ENCODE results near the gene CSNK2B. TPM values are rescaled to one million over a fixed set of nuclear protein-coding genes. Genes with fewer than 3 reads are reported as not detected.

CSNK2B gene
- total and polyA plus RNA-seq, 10 of the 15 experiments (the other 5 are each of a cell fraction or from before 2014, with no cell fraction given) = 56.3 to 405 (median 286) TPM

DNA sequence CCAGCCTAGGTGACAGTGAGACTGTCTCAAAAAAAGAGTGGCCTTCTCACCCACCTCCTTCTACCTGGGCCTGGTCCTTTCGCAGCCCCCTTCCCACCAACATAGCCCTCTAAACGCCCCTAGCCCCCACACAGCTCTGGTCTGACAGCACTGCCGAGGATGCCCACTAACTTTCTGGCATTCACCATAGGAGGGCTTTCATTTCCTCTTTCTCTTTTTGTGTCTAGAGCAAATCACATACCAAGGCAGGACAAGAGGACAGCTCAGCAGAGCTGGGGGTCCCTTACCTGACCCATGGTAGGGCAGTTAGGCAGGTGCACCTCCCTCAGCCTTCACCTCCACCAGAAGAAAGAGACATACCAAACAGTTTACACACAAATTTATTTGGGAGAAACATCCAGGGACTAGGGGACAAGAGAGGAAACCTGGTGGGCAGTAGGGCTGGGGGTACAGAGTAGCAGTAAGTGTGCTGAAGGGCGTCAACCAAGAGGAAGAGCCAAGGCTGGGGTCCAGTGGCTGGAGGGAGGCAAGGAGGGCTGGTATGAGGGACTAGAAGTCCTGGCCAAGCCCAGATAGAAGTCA, 10.5 kb downstream of the CSNK2B start:
- H4K20me1 ChIP-seq (ENCODE audit: control insufficient read depth, insufficient read depth) = no peaks in the 10 kb centered on the region

DNA sequence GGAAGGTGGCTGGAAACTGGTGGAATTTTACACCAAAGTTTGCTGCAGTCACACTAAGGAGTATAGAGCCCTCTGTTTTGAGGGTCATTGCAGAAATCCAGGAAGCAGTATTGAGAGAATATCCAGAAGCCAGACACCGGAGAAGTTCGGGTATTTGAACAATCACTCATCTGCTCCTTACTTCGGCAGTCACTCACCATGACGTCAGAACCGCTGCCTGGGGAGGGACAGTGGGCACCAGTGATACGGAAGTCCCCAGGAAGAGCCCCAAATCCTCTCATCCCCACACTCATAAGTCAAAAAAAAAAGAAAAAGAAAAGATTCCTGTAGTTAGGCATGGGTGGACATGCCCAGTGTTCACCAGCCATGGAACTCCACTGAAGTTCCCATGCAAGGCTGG, 11.0 kb downstream of the CSNK2B start:
- FAIRE-seq = no peak
- intact Hi-C loops (cut with micrococcal nuclease; ENCODE audit: unreplicated experiment) = no loop called here
- TF ChIP-seq NR2F1 (conservative IDR thresholded peaks at IDR 0.05) (no peak), BCL11A (IDR thresholded peaks at IDR 0.05; ENCODE audit: low read depth, low read length) (no peak), POLR2AphosphoS5 (IDR thresholded peaks at IDR 0.05; ENCODE audit: low read length) (no peak), HSF1 (IDR thresholded peaks at IDR 0.05; ENCODE audit: low read depth, low read length) (no peak), IRF4 (IDR thresholded peaks at IDR 0.05; ENCODE audit: low read depth, low read length) (no peak), BRCA1 (IDR thresholded peaks at IDR 0.05; ENCODE audit: low read depth, low read length) (no peak)
- TF ChIP-seq, protein P1, sequence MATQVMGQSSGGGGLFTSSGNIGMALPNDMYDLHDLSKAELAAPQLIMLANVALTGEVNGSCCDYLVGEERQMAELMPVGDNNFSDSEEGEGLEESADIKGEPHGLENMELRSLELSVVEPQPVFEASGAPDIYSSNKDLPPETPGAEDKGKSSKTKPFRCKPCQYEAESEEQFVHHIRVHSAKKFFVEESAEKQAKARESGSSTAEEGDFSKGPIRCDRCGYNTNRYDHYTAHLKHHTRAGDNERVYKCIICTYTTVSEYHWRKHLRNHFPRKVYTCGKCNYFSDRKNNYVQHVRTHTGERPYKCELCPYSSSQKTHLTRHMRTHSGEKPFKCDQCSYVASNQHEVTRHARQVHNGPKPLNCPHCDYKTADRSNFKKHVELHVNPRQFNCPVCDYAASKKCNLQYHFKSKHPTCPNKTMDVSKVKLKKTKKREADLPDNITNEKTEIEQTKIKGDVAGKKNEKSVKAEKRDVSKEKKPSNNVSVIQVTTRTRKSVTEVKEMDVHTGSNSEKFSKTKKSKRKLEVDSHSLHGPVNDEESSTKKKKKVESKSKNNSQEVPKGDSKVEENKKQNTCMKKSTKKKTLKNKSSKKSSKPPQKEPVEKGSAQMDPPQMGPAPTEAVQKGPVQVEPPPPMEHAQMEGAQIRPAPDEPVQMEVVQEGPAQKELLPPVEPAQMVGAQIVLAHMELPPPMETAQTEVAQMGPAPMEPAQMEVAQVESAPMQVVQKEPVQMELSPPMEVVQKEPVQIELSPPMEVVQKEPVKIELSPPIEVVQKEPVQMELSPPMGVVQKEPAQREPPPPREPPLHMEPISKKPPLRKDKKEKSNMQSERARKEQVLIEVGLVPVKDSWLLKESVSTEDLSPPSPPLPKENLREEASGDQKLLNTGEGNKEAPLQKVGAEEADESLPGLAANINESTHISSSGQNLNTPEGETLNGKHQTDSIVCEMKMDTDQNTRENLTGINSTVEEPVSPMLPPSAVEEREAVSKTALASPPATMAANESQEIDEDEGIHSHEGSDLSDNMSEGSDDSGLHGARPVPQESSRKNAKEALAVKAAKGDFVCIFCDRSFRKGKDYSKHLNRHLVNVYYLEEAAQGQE (IDR thresholded peaks at IDR 0.05; ENCODE audit: low read depth, low read length) = no peak

More for the DNA sequence above, 10.5 kb downstream of the CSNK2B start:
- H3K79me2 ChIP-seq (ENCODE audit: control insufficient read depth, insufficient read depth, low read length) = no peaks in the 10 kb centered on the region
- TF ChIP-seq EGR1 (IDR thresholded peaks at IDR 0.05; ENCODE audit: borderline replicate concordance in 1 of 2, low read depth in 2 of 2, low read length in 2 of 2) = no peak
- TF ChIP-seq MYB (IDR thresholded peaks at IDR 0.05; ENCODE audit: borderline replicate concordance, low read depth, low read length) = no peak
- no peak for TF ChIP-seq CREM (IDR thresholded peaks at IDR 0.05; ENCODE audit: low read depth)
- peak; percentile 85 for TF ChIP-seq SPI1 (IDR thresholded peaks at IDR 0.05; ENCODE audit: borderline replicate concordance, insufficient read depth, low read depth, low read length)
- no peak for TF ChIP-seq MEF2B (IDR thresholded peaks at IDR 0.05; ENCODE audit: partially characterized antibody, poor library complexity, severe bottlenecking)
- no peak for TF ChIP-seq BMI1 (IDR thresholded peaks at IDR 0.05; ENCODE audit: borderline replicate concordance)
- TF ChIP-seq, protein P2, sequence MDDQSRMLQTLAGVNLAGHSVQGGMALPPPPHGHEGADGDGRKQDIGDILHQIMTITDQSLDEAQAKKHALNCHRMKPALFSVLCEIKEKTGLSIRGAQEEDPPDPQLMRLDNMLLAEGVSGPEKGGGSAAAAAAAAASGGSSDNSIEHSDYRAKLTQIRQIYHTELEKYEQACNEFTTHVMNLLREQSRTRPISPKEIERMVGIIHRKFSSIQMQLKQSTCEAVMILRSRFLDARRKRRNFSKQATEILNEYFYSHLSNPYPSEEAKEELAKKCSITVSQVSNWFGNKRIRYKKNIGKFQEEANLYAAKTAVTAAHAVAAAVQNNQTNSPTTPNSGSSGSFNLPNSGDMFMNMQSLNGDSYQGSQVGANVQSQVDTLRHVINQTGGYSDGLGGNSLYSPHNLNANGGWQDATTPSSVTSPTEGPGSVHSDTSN (IDR thresholded peaks at IDR 0.05; ENCODE audit: insufficient replicate concordance, low read depth, low read length) = no peak
- in situ Hi-C loops (cut with MboI) (no loop called here), intact Hi-C loops (cut with micrococcal nuclease; ENCODE audit: unreplicated experiment) (no loop called here)
- H3K9ac ChIP-seq (ENCODE audit: control insufficient read depth, insufficient read depth, low read length) = no peak overlapping the region; the same call in 1 of the 2 replicates
- H2AFZ ChIP-seq (ENCODE audit: control insufficient read depth, low read depth, low read length) = no peak overlapping the region
- peaks cover 6% of the 10 kb centered on the region for H3K4me1 ChIP-seq (ENCODE audit: control insufficient read depth, insufficient read depth, low read length)
- ATAC-seq (peak; percentile 58), FAIRE-seq (no peak), DNase-seq (ENCODE audit: low read depth, low spot score) (no peak)
- H3K27me3 ChIP-seq (replicated peaks in 1 of 2; ENCODE audit: control insufficient read depth in 2 of 2, insufficient read depth in 2 of 2, low read length in 1 of 2) = no peaks in the 10 kb centered on the region
- no peak overlapping the region for H3K4me3 ChIP-seq
- POLR2A ChIA-PET = no interaction called here
- RAD21 ChIA-PET (ENCODE audit: unreplicated experiment) = no interaction called here
- H3K36me3 ChIP-seq (ENCODE audit: control insufficient read depth in 2 of 2, insufficient read depth in 2 of 2, low read length in 1 of 2) = peaks cover 4 to 10% of the 10 kb centered on the region in 2 experiments
- SMC1A ChIA-PET (ENCODE audit: uncharacterized antibody, unreplicated experiment) = interaction anchor here (0.6 to 1.5 kb wide), 2 partner anchors 10 to 385 kb away, joined by 3 read pairs; no protein-coding TSS in a partner anchor
- no peak overlapping the region for H3K4me2 ChIP-seq (ENCODE audit: control insufficient read depth, insufficient read depth)
- no peaks in the 10 kb centered on the region for H3K9me3 ChIP-seq (replicated peaks; ENCODE audit: control insufficient read depth, insufficient read depth, low read length)
- H3K27ac ChIP-seq (ENCODE audit: control insufficient read depth, insufficient read depth) = no peak overlapping the region
- no TSS peak for BruUV-seq (replicated peaks)
- 11% methylated on average over 4 of the region's 4 CpGs for WGBS (ENCODE audit: insufficient coverage, insufficient replicate concordance, low lambda C conversion rate, missing lambda C conversion rate)
- CTCF ChIA-PET = interaction anchor here (1.7 kb wide), 1 partner anchor 13 kb away, joined by 4 read pairs; no protein-coding TSS in a partner anchor

More for the DNA sequence above, 11.0 kb downstream of the CSNK2B start:
- Histone ChIP-seq H2AFZ (ENCODE audit: control insufficient read depth, low read depth, low read length) (no peak overlapping the region), H3K4me1 (ENCODE audit: control insufficient read depth, insufficient read depth, low read length) (peaks cover 6% of the 10 kb centered on the region), H3K9me3 (replicated peaks; ENCODE audit: control insufficient read depth, insufficient read depth, low read length) (no peaks in the 10 kb centered on the region), H3K27me3 (replicated peaks in 1 of 2; ENCODE audit: control insufficient read depth in 2 of 2, insufficient read depth in 2 of 2, low read length in 1 of 2) (no peaks in the 10 kb centered on the region), H3K9ac (ENCODE audit: control insufficient read depth, insufficient read depth, low read length) (no peak overlapping the region), H3K36me3 (ENCODE audit: control insufficient read depth in 2 of 2, insufficient read depth in 2 of 2, low read length in 1 of 2) (peaks cover 2 to 8% of the 10 kb centered on the region in 2 experiments), H3K4me2 (ENCODE audit: control insufficient read depth, insufficient read depth) (no peak overlapping the region), H3K27ac (ENCODE audit: control insufficient read depth, insufficient read depth) (no peak overlapping the region), H3K79me2 (ENCODE audit: control insufficient read depth, insufficient read depth, low read length) (no peaks in the 10 kb centered on the region), H4K20me1 (ENCODE audit: control insufficient read depth, insufficient read depth) (no peaks in the 10 kb centered on the region), H3K4me3 (no peak overlapping the region)
- DNase-seq (ENCODE audit: low read depth, low spot score) (no peak), ATAC-seq (no peak)
- ChIA-PET SMC1A (ENCODE audit: uncharacterized antibody, unreplicated experiment) (interaction anchor here (0.6 to 1.5 kb wide), 3 partner anchors 10 to 385 kb away, joined by 3 read pairs; no protein-coding TSS in a partner anchor), RAD21 (ENCODE audit: unreplicated experiment) (no interaction called here), POLR2A (no interaction called here), CTCF (interaction anchor here (1.7 kb wide), 1 partner anchor 13 kb away, joined by 4 read pairs; no protein-coding TSS in a partner anchor)
- no TSS peak for BruUV-seq (replicated peaks)
- in situ Hi-C loops (cut with MboI) = no loop called here
- WGBS (ENCODE audit: insufficient coverage, insufficient replicate concordance, low lambda C conversion rate, missing lambda C conversion rate) = 78% methylated on average over 6 of the region's 6 CpGs
